Hypothalamus (tissue), 51 donors: ENCODE data around the gene SPON1.

Experiments
- DNase-seq, 51 donors: peaks; one replicate each; lab custom pipeline; 2025; lab: John Stamatoyannopoulos, UW

SPON1 gene

GRCh38 chr11:13942971-13943381 is 19.5 kb upstream of the SPON1 start:
- no peak for DNase-seq

- DNase-seq: no peak
These were observed 18.5 kb upstream of the SPON1 start for GRCh38 chr11:13944016-13944415.

- peak in 16 of 51 donors; percentile 4 to 48 (median 24) for DNase-seq
These were observed 17.6 kb upstream of the SPON1 start for GRCh38 chr11:13944911-13945425.

- DNase-seq: no peak
These were observed 15.1 kb upstream of the SPON1 start for GRCh38 chr11:13947379-13947778.

- DNase-seq: no peak
These were observed 12.6 kb upstream of the SPON1 start for GRCh38 chr11:13949876-13950275.

GRCh38 chr11:13952221-13952620 is 10.3 kb upstream of the SPON1 start:
- no peak for DNase-seq

- no peak for DNase-seq
These were observed 9.9 kb upstream of the SPON1 start for GRCh38 chr11:13952668-13953067.

GRCh38 chr11:13954591-13954990 is 7.9 kb upstream of the SPON1 start:
- DNase-seq: no peak

GRCh38 chr11:13955971-13956421 is 6.5 kb upstream of the SPON1 start:
- peak in 27 of 51 donors; percentile 6 to 61 (median 31) for DNase-seq

- DNase-seq: no peak
These were observed 5.5 kb upstream of the SPON1 start for GRCh38 chr11:13956988-13957387.

- no peak for DNase-seq
These were observed 3.7 kb upstream of the SPON1 start for GRCh38 chr11:13958641-13959400.

GRCh38 chr11:13962198-13962561 is 343 bp upstream of the SPON1 start:
- peak in 1 of 51 donors; percentile 65 for DNase-seq

GRCh38 chr11:13963169-13963948 is 836 bp downstream of the SPON1 start:
- DNase-seq: peak in 15 of 51 donors; percentile 14 to 58 (median 28)

GRCh38 chr11:13963949-13964770 is 1.6 kb downstream of the SPON1 start:
- peak in 26 of 51 donors; percentile 7 to 67 (median 36) for DNase-seq

- DNase-seq: no peak
These were observed 2.2 kb downstream of the SPON1 start for GRCh38 chr11:13964771-13965074.

- DNase-seq: peak in 1 of 51 donors; percentile 39
These were observed 2.8 kb downstream of the SPON1 start for GRCh38 chr11:13965337-13965736.

GRCh38 chr11:13966013-13966412 is 3.5 kb downstream of the SPON1 start:
- no peak for DNase-seq

GRCh38 chr11:13966486-13966885 is 4.0 kb downstream of the SPON1 start:
- no peak for DNase-seq

- peak in 11 of 51 donors; percentile 8 to 70 (median 23) for DNase-seq
These were observed 8.5 kb downstream of the SPON1 start for GRCh38 chr11:13970986-13971385.

GRCh38 chr11:13972043-13972910 is 9.8 kb downstream of the SPON1 start:
- DNase-seq: peak in 1 of 51 donors; percentile 18
